ENCODE data around the gene GNA15.

GRCh38 chr19:3109491-3109890 lies 26.3 kb upstream of the GNA15 start:
- TF ChIP-seq POLR2A (IDR thresholded peaks at IDR 0.05) (no peak), CTCF (IDR thresholded peaks at IDR 0.05) (no peak)
